CD14-positive monocyte (primary cell): ENCODE measurements around the gene ART4. TPM values are rescaled to one million over a fixed set of nuclear protein-coding genes. Genes with fewer than 3 reads are reported as not detected.

Experiments used
- DNase-seq, 3 donors: peaks; one replicate each; pipeline ENCODE4 v3.0.0-alpha.2; 2011 to 2022
- H2AFZ ChIP-seq: 2 replicates; pipeline ENCODE4 v1.6.0; 2012; ENCODE audit warnings: mild to moderate bottlenecking, low read depth, low read length, inconsistent platforms; ENCODE audit not compliant: insufficient read depth, poor library complexity, severe bottlenecking
- H3K27ac ChIP-seq, 2 donors: 1 replicate in 1 of 2; 2 replicates in 1 of 2; pipeline ENCODE4 v1.5.1; 2012 to 2013; ENCODE audit warnings: low read length in 2 of 2, control low read depth in 1 of 2, inconsistent platforms in 1 of 2, low read depth in 1 of 2, mild to moderate bottlenecking in 1 of 2
- H3K27me3 ChIP-seq, 2 donors: one replicate each; pipeline versions ENCODE4 v1.6.0 to v1.6.1; 2011 to 2013; ENCODE audit warnings: low read length in 2 of 2; ENCODE audit not compliant: control insufficient read depth in 2 of 2, insufficient read depth in 2 of 2
- H3K36me3 ChIP-seq, 2 donors: replicated peaks in 1 of 2; 1 replicate in 1 of 2; 2 replicates in 1 of 2; pipeline versions ENCODE4 v1.5.1 to v1.6.1; 2012 to 2013; ENCODE audit warnings: low read length in 2 of 2, control low read depth in 1 of 2, inconsistent platforms in 1 of 2, mild to moderate bottlenecking in 1 of 2; ENCODE audit not compliant: insufficient read depth in 2 of 2, control insufficient read depth in 1 of 2
- H3K4me1 ChIP-seq, 2 donors: 1 replicate in 1 of 2; 2 replicates in 1 of 2; pipeline versions ENCODE4 v1.5.1 to v1.6.1; 2012 to 2013; ENCODE audit warnings: low read length in 2 of 2, control low read depth in 1 of 2, inconsistent platforms in 1 of 2, mild to moderate bottlenecking in 1 of 2, moderate library complexity in 1 of 2; ENCODE audit not compliant: insufficient read depth in 2 of 2, control insufficient read depth in 1 of 2
- H3K4me2 ChIP-seq: replicated peaks from 2 replicates; pipeline ENCODE3; 2012; ENCODE audit warnings: low read length, moderate library complexity, mild to moderate bottlenecking; ENCODE audit not compliant: poor library complexity, severe bottlenecking; ENCODE audit errors: extremely low read depth
- H3K4me3 ChIP-seq, 3 experiments: fragments of 200-600 bp in 1 of 3; sonication (generic) in 1 of 3; replicated peaks in 1 of 3; 1 replicate in 2 of 3; 2 replicates in 1 of 3; pipeline ENCODE4 v1.5.1; 2011 to 2013; ENCODE audit warnings: low read length in 3 of 3, mild to moderate bottlenecking in 3 of 3, control low read depth in 2 of 3, low read depth in 2 of 3, inconsistent platforms in 1 of 3, moderate library complexity in 1 of 3
- H3K79me2 ChIP-seq: 2 replicates; pipeline ENCODE4 v1.6.0; 2012; ENCODE audit warnings: mild to moderate bottlenecking, control low read depth, inconsistent platforms, low read length, moderate library complexity; ENCODE audit not compliant: insufficient read depth
- H3K9ac ChIP-seq: 2 replicates; pipeline ENCODE4 v1.6.0; 2017; ENCODE audit warnings: low read length, mild to moderate bottlenecking; ENCODE audit not compliant: insufficient read depth, poor library complexity, severe bottlenecking
- H3K9me3 ChIP-seq, 2 donors: replicated peaks in 1 of 2; 1 replicate in 1 of 2; 2 replicates in 1 of 2; pipeline versions ENCODE4 v1.5.1 to v1.6.1; 2012 to 2013; ENCODE audit warnings: low read length in 2 of 2, control low read depth in 1 of 2; ENCODE audit not compliant: control insufficient read depth in 1 of 2, insufficient read depth in 1 of 2
- H4K20me1 ChIP-seq: 2 replicates; pipeline ENCODE4 v1.6.0; 2012; ENCODE audit warnings: mild to moderate bottlenecking, low read length, control low read depth, moderate library complexity; ENCODE audit not compliant: insufficient read depth
- H3K27ac Mint-ChIP-seq, 7 donors: one replicate each; pipeline ENCODE4 v1.8.0; 2020; ENCODE audit warnings: mild to moderate bottlenecking in 7 of 7, mixed read lengths in 7 of 7, moderate library complexity in 6 of 7, inconsistent platforms in 2 of 7
- H3K27me3 Mint-ChIP-seq, 3 donors: one replicate each; pipeline ENCODE4 v1.8.0; 2021 to 2022; ENCODE audit warnings: low read depth in 3 of 3, mild to moderate bottlenecking in 3 of 3, mixed read lengths in 3 of 3, moderate library complexity in 3 of 3, inconsistent platforms in 1 of 3
- H3K36me3 Mint-ChIP-seq, 2 donors: one replicate each; pipeline ENCODE4 v1.8.0; 2020; ENCODE audit warnings: mixed read lengths in 2 of 2, inconsistent platforms in 1 of 2, mild to moderate bottlenecking in 1 of 2
- H3K4me1 Mint-ChIP-seq: one replicate; pipeline ENCODE4 v1.8.0; 2020; ENCODE audit warnings: mild to moderate bottlenecking, mixed read lengths
- H3K4me3 Mint-ChIP-seq, 2 donors: one replicate each; pipeline ENCODE4 v1.8.0; 2020; ENCODE audit warnings: mild to moderate bottlenecking in 2 of 2, mixed read lengths in 2 of 2, moderate library complexity in 1 of 2
- H3K9me3 Mint-ChIP-seq, 7 donors: one replicate each; pipeline ENCODE4 v1.8.0; 2020 to 2022; ENCODE audit warnings: mixed read lengths in 7 of 7, mild to moderate bottlenecking in 6 of 7, moderate library complexity in 6 of 7, inconsistent platforms in 2 of 7
- WGBS: methylation state at CpG from one replicate; pipeline ENCODE4 v1.1.5; 2013; ENCODE audit warnings: missing lambda C conversion rate; ENCODE audit not compliant: insufficient coverage; 5-methylcytosine and 5-hydroxymethylcytosine counted together
- intact Hi-C, 2 donors: fragments of 100-400 bp; cut with micrococcal nuclease; formaldehyde crosslinking; loops; one replicate each; pipeline versions ENCODE4 v1.15.0 to v1.15.1; 2023
- polyA plus RNA-seq, 3 donors: library from polyadenylated mRNA; depleted of rRNA in 1 of 3; unstranded in 2 of 3; stranded (reverse) in 1 of 3; fragments of 300-500 nt in 2 of 3; fragments of >200 nt in 1 of 3; fragmentation: Illumina TruSeq in 2 of 3; gene quantifications; 1 replicate in 2 of 3; 2 replicates in 1 of 3; pipeline ENCODE4 v1.2.3, GENCODE V29; 2012 to 2021
- TF ChIP-seq, protein P1 (sequence below): fragments of 200-600 bp; IDR thresholded peaks from one replicate; pipeline ENCODE4 v1.8.0; 2022; ENCODE audit warnings: antibody characterized with exemption, mild to moderate bottlenecking

Gene ART4
- polyA plus RNA-seq, 3 donors: not detected

DNA sequence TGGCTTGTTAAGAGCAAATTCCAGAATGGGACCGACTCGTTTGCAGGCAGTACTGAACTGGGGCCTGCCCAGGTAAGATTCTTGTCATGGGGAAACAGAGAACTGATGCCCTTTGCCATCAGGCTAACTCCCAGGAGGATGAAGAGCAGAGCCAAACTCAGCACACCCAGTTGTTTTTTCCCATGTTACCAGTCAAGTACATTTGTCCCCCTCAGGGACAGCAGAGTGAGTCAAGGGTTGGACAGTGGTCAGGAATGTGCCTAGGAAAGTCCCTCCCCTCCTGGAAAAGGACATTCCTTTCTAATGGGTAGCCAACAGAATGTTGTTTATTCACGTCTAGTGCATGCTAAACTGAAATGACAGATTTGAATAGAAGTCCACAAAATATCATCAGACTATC is 1.6 kb downstream of the ART4 start:
- H3K36me3 Mint-ChIP-seq: no peaks in the 10 kb centered on the region
- no peaks in the 10 kb centered on the region for H4K20me1 ChIP-seq
- no peak overlapping the region for H3K27ac Mint-ChIP-seq
- H3K36me3 ChIP-seq: no peaks in the 10 kb centered on the region
- H3K4me3 ChIP-seq: no peak overlapping the region
- no peak overlapping the region for H3K9ac ChIP-seq
- intact Hi-C loops: loop anchor here in 1 of 2 donors (10.0 kb wide), 1 partner anchor 93 kb away; the partner anchor contains the start of gene ERP27
- H3K27ac ChIP-seq: no peak overlapping the region
- DNase-seq: no peak
- no peaks in the 10 kb centered on the region for H3K9me3 ChIP-seq
- H3K4me3 Mint-ChIP-seq: no peak overlapping the region
- H3K4me1 ChIP-seq: no peaks in the 10 kb centered on the region
- H3K27me3 Mint-ChIP-seq: peaks cover 0 to 2% (median 2%) of the 10 kb centered on the region in 3 donors
- no peak overlapping the region for H2AFZ ChIP-seq
- H3K4me2 ChIP-seq: no peak overlapping the region
- peaks cover 0 to 3% (median 0%) of the 10 kb centered on the region in 7 donors for H3K9me3 Mint-ChIP-seq
- H3K27me3 ChIP-seq: no peaks in the 10 kb centered on the region
- WGBS: 84% methylated on average over 2 of the region's 3 CpGs
- H3K4me1 Mint-ChIP-seq: peaks cover 2% of the 10 kb centered on the region
- no peaks in the 10 kb centered on the region for H3K79me2 ChIP-seq
- TF ChIP-seq, protein P1, sequence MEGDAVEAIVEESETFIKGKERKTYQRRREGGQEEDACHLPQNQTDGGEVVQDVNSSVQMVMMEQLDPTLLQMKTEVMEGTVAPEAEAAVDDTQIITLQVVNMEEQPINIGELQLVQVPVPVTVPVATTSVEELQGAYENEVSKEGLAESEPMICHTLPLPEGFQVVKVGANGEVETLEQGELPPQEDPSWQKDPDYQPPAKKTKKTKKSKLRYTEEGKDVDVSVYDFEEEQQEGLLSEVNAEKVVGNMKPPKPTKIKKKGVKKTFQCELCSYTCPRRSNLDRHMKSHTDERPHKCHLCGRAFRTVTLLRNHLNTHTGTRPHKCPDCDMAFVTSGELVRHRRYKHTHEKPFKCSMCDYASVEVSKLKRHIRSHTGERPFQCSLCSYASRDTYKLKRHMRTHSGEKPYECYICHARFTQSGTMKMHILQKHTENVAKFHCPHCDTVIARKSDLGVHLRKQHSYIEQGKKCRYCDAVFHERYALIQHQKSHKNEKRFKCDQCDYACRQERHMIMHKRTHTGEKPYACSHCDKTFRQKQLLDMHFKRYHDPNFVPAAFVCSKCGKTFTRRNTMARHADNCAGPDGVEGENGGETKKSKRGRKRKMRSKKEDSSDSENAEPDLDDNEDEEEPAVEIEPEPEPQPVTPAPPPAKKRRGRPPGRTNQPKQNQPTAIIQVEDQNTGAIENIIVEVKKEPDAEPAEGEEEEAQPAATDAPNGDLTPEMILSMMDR: no peak

DNA sequence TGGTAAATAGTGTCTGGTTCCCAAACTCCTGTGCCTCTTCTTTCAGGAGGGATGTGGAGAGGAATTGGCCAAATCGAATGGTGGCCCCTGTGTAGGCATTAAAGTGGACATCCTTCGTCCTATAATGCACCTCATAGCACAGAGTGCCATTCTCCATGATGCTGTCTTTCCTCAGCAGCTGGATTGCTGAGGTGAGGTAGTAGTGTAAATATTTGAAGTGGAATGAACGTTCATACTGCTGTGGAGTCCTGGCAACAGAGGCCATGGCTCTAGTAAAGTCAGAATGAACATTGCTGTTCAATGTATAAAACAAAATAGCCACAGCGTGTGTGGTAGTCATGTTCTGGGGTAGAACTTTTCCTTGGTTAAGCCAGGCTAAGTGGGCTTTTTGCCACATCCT is 2.7 kb downstream of the ART4 start:
- Histone ChIP-seq H3K27ac (no peak overlapping the region), H3K27me3 (no peaks in the 10 kb centered on the region), H3K36me3 (no peaks in the 10 kb centered on the region), H2AFZ (no peak overlapping the region), H3K4me1 (no peaks in the 10 kb centered on the region), H3K79me2 (no peaks in the 10 kb centered on the region), H3K4me2 (no peak overlapping the region), H3K9me3 (no peaks in the 10 kb centered on the region), H4K20me1 (no peaks in the 10 kb centered on the region), H3K4me3 (no peak overlapping the region), H3K9ac (no peak overlapping the region)
- H3K36me3 Mint-ChIP-seq: no peaks in the 10 kb centered on the region
- no peak for DNase-seq
- 100% methylated on average over 1 of the region's 4 CpGs for WGBS
- peaks cover 0 to 2% (median 2%) of the 10 kb centered on the region in 3 donors for H3K27me3 Mint-ChIP-seq
- TF ChIP-seq, protein P1: no peak
- H3K27ac Mint-ChIP-seq: no peak overlapping the region
- intact Hi-C loops: loop anchor here in 1 of 2 donors (10.0 kb wide), 1 partner anchor 94 kb away; the partner anchor contains the start of gene ERP27
- H3K9me3 Mint-ChIP-seq: peaks cover 0 to 3% (median 0%) of the 10 kb centered on the region in 7 donors
- no peaks in the 10 kb centered on the region for H3K4me1 Mint-ChIP-seq
- H3K4me3 Mint-ChIP-seq: no peak overlapping the region
